Astrocyte (in vitro differentiated cells and primary cell): ENCODE results near the gene ALG6.

ENCODE experiments used
- EZH2 ChIP-seq: IDR thresholded peaks from 2 replicates; pipeline ENCODE4 v1.6.1; 2012; ENCODE audit warnings: mild to moderate bottlenecking, low read length, inconsistent platforms; ENCODE audit not compliant: insufficient read depth
- TF ChIP-seq, protein P1 (sequence below): IDR thresholded peaks from 2 replicates; pipeline ENCODE4 v1.5.1; 2011; ENCODE audit warnings: low read depth, mild to moderate bottlenecking, inconsistent platforms, low read length, moderate library complexity; ENCODE audit not compliant: insufficient read depth

GRCh38 chr1:63450416-63450815 lies 83.0 kb downstream of the ALG6 start:
- TF ChIP-seq, protein P1, sequence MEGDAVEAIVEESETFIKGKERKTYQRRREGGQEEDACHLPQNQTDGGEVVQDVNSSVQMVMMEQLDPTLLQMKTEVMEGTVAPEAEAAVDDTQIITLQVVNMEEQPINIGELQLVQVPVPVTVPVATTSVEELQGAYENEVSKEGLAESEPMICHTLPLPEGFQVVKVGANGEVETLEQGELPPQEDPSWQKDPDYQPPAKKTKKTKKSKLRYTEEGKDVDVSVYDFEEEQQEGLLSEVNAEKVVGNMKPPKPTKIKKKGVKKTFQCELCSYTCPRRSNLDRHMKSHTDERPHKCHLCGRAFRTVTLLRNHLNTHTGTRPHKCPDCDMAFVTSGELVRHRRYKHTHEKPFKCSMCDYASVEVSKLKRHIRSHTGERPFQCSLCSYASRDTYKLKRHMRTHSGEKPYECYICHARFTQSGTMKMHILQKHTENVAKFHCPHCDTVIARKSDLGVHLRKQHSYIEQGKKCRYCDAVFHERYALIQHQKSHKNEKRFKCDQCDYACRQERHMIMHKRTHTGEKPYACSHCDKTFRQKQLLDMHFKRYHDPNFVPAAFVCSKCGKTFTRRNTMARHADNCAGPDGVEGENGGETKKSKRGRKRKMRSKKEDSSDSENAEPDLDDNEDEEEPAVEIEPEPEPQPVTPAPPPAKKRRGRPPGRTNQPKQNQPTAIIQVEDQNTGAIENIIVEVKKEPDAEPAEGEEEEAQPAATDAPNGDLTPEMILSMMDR, result no peak
- TF ChIP-seq EZH2, result no peak
